ENCODE data around the gene RIC8A.

The RIC8A gene

DNA sequence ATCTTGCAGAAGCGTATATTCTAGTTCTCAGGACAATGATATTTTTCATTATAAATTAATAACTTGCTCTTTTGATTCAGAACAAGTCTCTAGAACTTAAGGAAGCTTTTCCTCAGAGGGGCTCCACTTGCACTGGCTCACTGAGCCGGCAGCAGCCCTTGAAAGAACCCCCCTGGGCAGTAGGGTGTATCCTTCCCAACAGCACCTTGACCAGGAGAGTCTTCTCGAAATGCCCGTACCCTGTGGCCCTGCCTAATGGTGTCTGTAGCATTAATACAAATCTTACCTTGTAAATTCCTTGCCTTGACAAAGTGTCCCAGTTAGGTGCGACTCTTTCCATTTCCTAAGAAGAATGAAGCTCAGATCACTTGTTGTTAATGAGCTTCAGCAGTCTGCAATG is 42.8 kb downstream of the RIC8A start:
- DNase-seq, result no peak

GRCh38 chr11:250740-251299 is 43.3 kb downstream of the RIC8A start:
- peak; percentile 56 for DNase-seq

DNA sequence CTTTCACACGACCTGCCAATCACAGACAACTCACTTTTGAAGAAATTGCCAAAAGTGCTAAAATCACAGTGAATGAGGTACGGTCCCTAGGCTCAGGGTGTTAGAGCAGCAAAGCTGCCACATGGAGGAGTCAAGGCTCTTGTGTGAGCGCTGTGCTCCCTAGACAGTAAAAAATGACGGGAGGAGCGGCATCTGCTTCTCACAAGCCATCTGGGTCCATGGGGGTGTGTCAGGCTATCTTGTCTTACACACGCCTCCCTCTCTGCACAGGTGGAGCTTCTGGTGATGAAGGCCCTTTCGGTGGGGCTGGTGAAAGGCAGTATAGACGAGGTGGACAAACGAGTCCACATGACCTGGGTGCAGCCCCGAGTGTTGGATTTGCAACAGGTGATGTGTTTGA is 44.0 kb downstream of the RIC8A start:
- no peak for DNase-seq

- no peak for DNase-seq
Measured at GRCh38 chr11:252666-253065, 45.2 kb downstream of the RIC8A start.

- DNase-seq, result no peak
Measured at GRCh38 chr11:253160-253885, 45.8 kb downstream of the RIC8A start.

DNA sequence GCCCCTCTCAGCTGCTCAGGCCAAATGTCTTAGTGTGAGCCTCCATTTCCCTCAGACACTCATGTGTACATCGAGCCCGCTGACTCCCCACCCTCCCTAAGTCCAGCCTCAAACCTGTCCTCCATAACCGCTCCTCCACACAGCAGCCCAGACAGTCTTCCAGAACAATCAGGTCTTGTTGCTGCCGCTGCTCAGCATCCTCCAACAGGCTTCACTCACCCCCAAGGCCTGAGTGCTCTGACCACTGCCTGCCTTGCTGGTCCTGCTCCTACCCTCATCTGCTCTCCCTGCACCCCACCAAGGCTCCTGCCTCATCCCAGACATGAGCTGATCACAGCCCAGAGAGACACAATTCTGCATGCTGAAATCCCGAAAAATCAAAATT is 46.4 kb downstream of the RIC8A start:
- no peak for DNase-seq

- DNase-seq, result peak; percentile 48
Measured at GRCh38 chr11:255176-255575, 47.7 kb downstream of the RIC8A start.

DNA sequence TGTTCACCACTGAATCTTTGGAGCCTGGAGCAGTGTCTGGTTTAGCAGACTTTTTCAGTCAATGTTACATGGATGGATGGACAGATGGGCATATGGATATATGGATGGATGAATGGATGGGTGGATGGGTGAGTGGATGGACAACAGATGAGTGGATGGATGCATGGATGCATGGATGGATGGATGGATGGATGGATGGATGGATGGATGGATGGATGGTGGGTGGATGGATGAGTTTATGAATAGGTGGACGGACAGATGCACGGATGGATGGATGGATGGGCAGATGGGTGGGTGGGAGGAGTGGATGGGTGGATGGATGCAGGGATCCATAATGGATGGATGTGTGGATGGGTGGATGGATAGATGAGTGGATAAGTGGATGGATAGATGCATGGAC is 48.3 kb downstream of the RIC8A start:
- no peak for DNase-seq

GRCh38 chr11:256952-257737 is 49.6 kb downstream of the RIC8A start:
- DNase-seq, result no peak

DNA sequence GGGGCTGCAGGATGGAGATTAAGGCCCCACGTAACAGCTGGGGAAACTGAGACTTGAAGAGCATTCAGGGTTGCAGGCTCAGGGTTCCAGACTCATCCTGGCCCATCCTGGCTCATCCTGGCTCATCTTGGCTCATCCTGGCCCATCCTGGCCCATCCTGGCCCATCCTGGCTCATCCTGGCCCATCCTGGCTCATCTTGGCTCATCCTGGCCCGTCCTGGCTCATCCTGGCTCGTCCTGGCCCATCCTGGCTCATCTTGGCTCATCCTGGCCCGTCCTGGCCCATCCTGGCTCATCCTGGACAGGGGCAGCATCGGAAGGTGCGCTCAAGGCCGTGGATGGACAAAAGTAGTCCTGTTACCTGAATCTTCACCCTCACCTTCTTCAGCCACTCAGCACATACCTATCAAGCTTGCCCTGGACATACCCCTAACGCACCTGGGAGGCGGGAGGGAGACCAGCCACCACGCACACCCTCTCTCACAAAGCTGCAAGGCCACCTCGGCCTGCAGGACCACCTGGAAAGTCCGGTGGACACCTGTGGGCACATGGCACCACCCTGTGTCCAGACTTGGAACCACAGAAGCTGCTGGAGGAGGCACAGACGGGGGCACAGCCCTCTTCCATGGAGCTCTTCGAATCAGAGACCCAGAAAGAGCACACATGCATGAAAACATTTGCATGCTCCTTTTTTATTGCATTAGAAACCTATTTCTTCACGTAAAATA is 50.4 kb downstream of the RIC8A start:
- no peak for DNase-seq

- DNase-seq, result no peak
Measured at GRCh38 chr11:259413-259812, 51.9 kb downstream of the RIC8A start.

GRCh38 chr11:261624-262023 is 54.1 kb downstream of the RIC8A start:
- DNase-seq, result no peak
